HEK293 (cell line): ENCODE data around the gene ACAP1.

ENCODE experiments used
- CTCF ChIP-seq: fragments of 450-650 bp; formaldehyde crosslinking; IDR thresholded peaks from 2 replicates; pipeline ENCODE4 v1.5.1; 2016; ENCODE audit warnings: missing biosample characterization, missing genetic modification characterization
- REPIN1 ChIP-seq: fragments of 450-650 bp; formaldehyde crosslinking; IDR thresholded peaks from 2 replicates; pipeline ENCODE4 v1.5.1; 2017; ENCODE audit warnings: missing biosample characterization, missing genetic modification characterization, low read depth
- ZNF114 ChIP-seq: fragments of 450-650 bp; formaldehyde crosslinking; IDR thresholded peaks from 2 replicates; pipeline ENCODE4 v1.5.0; 2017; ENCODE audit warnings: missing biosample characterization, missing genetic modification characterization
- ZNF274 ChIP-seq, 2 experiments: fragments of 200-500 bp in 1 of 2; fragments of 450-650 bp in 1 of 2; sonication (Bioruptor generic) in 1 of 2; formaldehyde crosslinking in 1 of 2; IDR thresholded peaks; 2 replicates each; pipeline versions ENCODE4 v1.5.1 to v1.6.1; 2014 to 2016; ENCODE audit warnings: borderline replicate concordance in 1 of 2, inconsistent platforms in 1 of 2, low read length in 1 of 2, missing biosample characterization in 1 of 2, missing genetic modification characterization in 1 of 2
- ZNF350 ChIP-seq: fragments of 450-650 bp; formaldehyde crosslinking; IDR thresholded peaks from 2 replicates; pipeline ENCODE4 v1.5.0; 2017; ENCODE audit warnings: missing biosample characterization, mild to moderate bottlenecking, missing genetic modification characterization
- ZNF548 ChIP-seq: fragments of 450-650 bp; formaldehyde crosslinking; IDR thresholded peaks from 2 replicates; pipeline ENCODE4 v1.5.1; 2016; ENCODE audit warnings: missing biosample characterization, missing genetic modification characterization

GRCh38 chr17:7334938-7335538 is 1.3 kb upstream of the ACAP1 start:
- TF ChIP-seq CTCF (tag by site-specific recombination) = no peak
- TF ChIP-seq ZNF548 (tag by site-specific recombination) = no peak
- no peak for TF ChIP-seq ZNF114 (tag by site-specific recombination)
- TF ChIP-seq ZNF350 = no peak
- TF ChIP-seq ZNF274 (IDR thresholded peaks at IDR 0.05; ENCODE audit: low read length) = no peak
- no peak for TF ChIP-seq ZNF274 (tag by site-specific recombination; IDR thresholded peaks at IDR 0.05; ENCODE audit: borderline replicate concordance)
- TF ChIP-seq REPIN1 (tag by site-specific recombination) = no peak
